MM.1S (cell line): ENCODE results near the gene KRR1.
"Not testable (repeated sequence)": the region's sequence is repeated elsewhere in the genome, so short reads cannot be mapped to it uniquely, and the experiment has no call there.

ENCODE experiments used
- EZH2 ChIP-seq: fragments of 300-600 bp; sonication (generic); optimal IDR thresholded peaks from 2 replicates; pipeline ENCODE3; 2017; ENCODE audit warnings: low read depth, mild to moderate bottlenecking, antibody characterized with exemption, low read length, mixed read lengths
- TF ChIP-seq, protein P1 (sequence below): fragments of 300-600 bp; sonication (generic); IDR thresholded peaks from 2 replicates; pipeline ENCODE4 v1.5.1; 2016; ENCODE audit warnings: antibody characterized with exemption, low read length, mixed read lengths

DNA sequence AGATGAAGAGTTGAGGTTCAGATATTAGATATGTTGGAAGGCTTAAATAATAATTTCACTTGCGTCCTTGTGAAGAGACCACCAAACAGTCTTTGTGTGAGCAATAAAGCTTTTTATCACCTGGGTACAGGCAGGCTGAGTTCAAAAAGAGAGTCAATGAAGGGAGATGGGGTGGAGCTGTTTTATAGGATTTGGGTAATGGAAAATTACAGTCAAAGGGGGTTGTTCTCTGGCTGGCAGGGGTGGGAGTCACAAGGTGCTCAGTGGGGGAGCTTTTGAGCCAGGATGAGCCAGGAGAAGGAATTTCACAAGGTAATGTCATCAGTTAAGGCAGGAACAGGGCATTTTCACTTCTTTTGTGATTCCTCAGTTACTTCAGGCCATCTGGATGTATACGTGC is 27.0 kb downstream of the KRR1 start:
- TF ChIP-seq, protein P1, sequence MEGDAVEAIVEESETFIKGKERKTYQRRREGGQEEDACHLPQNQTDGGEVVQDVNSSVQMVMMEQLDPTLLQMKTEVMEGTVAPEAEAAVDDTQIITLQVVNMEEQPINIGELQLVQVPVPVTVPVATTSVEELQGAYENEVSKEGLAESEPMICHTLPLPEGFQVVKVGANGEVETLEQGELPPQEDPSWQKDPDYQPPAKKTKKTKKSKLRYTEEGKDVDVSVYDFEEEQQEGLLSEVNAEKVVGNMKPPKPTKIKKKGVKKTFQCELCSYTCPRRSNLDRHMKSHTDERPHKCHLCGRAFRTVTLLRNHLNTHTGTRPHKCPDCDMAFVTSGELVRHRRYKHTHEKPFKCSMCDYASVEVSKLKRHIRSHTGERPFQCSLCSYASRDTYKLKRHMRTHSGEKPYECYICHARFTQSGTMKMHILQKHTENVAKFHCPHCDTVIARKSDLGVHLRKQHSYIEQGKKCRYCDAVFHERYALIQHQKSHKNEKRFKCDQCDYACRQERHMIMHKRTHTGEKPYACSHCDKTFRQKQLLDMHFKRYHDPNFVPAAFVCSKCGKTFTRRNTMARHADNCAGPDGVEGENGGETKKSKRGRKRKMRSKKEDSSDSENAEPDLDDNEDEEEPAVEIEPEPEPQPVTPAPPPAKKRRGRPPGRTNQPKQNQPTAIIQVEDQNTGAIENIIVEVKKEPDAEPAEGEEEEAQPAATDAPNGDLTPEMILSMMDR: not testable (repeated sequence)
- not testable (repeated sequence) for TF ChIP-seq EZH2
